Measurements from ENCODE around the gene TRAPPC3.

The TRAPPC3 gene

DNA sequence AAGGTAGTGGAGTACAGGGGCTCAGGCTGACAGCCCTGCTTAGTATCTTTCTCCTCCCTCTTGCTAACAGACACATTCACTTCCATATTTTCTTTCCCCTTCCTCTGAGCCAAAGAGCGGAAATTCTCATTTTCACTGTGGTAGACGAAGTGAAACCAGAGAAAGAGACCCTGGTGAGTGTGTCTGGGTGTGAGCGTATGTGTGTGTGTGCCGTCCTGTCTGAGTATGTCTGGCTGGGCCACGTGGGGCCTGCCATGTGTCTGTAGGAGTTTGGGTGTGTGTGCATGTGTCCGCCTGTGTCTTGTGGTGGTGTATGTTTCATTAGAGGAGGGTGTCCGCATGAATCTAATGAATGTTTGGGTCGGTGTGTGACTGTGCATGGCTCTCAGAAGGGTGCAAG lies 25.9 kb downstream of the TRAPPC3 start:
- H3K36me3 ChIP-seq (replicated peaks; ENCODE audit: low read depth, low read length) = no peaks in the 10 kb centered on the region
- peak overlapping the region; percentile 67 for H3K4me3 ChIP-seq (ENCODE audit: low read length)
- H3K4me2 ChIP-seq (ENCODE audit: low read length) = peak overlapping the region; percentile 95
- no peaks in the 10 kb centered on the region for H3K9me3 ChIP-seq (ENCODE audit: insufficient read depth, low read length)
- peak overlapping the region; percentile 76 for H2AFZ ChIP-seq (ENCODE audit: low read depth, low read length)
- peak overlapping the region; percentile 76 for H3K27ac ChIP-seq (ENCODE audit: low read length)
- TF ChIP-seq, protein P1, sequence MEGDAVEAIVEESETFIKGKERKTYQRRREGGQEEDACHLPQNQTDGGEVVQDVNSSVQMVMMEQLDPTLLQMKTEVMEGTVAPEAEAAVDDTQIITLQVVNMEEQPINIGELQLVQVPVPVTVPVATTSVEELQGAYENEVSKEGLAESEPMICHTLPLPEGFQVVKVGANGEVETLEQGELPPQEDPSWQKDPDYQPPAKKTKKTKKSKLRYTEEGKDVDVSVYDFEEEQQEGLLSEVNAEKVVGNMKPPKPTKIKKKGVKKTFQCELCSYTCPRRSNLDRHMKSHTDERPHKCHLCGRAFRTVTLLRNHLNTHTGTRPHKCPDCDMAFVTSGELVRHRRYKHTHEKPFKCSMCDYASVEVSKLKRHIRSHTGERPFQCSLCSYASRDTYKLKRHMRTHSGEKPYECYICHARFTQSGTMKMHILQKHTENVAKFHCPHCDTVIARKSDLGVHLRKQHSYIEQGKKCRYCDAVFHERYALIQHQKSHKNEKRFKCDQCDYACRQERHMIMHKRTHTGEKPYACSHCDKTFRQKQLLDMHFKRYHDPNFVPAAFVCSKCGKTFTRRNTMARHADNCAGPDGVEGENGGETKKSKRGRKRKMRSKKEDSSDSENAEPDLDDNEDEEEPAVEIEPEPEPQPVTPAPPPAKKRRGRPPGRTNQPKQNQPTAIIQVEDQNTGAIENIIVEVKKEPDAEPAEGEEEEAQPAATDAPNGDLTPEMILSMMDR (IDR thresholded peaks at IDR 0.05; ENCODE audit: low read depth, low read length) = no peak
- no peak for TF ChIP-seq EZH2phosphoT487 (IDR thresholded peaks at IDR 0.05; ENCODE audit: low read depth)
- H3K27me3 ChIP-seq (ENCODE audit: low read depth, low read length) = no peaks in the 10 kb centered on the region
- H4K20me1 ChIP-seq (ENCODE audit: insufficient read depth, low read length) = no peaks in the 10 kb centered on the region
- peaks cover 21% of the 10 kb centered on the region for H3K4me1 ChIP-seq (ENCODE audit: low read length)
- no peaks in the 10 kb centered on the region for H3K79me2 ChIP-seq (ENCODE audit: low read length)
- peak overlapping the region; percentile 71 for H3K9ac ChIP-seq (ENCODE audit: low read length)

DNA sequence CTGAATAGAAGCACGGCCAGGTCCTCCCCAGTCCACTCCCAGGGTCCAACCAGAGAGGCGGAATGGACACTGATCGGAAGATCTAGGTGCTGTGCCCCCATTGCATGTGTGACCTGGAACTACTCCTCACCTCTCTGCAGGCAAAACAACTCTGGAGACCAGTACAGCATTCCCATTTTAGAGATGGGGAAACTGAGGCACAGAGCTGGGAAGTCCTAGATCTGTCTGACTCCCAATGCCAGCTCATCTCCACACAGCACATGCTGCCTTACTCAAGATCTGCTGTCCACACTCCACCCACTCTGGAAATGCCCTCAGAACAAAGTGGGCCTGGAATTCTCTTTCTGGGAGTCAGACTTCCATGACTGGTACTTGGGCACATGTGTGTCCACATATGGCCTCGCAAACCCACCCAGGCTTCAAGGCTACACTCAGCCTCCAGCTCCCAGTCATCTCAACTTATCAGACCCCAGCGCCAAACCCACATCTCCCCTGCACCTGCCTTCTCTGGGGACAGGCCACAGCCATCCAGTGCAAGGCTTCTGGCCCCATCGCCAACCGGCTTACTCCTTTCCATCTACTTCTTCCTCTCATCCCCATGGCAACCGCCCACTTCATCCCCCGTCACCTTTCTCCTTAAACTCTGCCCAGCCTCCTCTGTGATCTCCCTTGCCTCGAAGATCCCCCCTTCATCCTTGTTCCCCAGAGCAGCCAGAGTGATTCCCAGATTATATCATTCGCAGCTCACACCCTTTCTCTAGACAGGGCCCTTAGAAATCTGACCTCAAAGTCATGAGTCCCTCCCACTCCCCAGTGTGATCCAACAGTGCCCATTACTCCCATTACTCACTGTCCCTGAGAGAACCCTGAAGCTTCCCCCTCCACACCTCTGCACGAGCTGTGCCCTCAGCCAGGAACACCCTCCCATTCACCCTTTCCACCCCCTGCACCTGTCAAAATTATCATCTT lies 26.9 kb downstream of the TRAPPC3 start:
- H4K20me1 ChIP-seq (ENCODE audit: insufficient read depth, low read length) = no peaks in the 10 kb centered on the region
- H3K27me3 ChIP-seq (ENCODE audit: low read depth, low read length) = no peaks in the 10 kb centered on the region
- peak overlapping the region; percentile 76 for H2AFZ ChIP-seq (ENCODE audit: low read depth, low read length)
- no peaks in the 10 kb centered on the region for H3K9me3 ChIP-seq (ENCODE audit: insufficient read depth, low read length)
- H3K4me2 ChIP-seq (ENCODE audit: low read length) = peak overlapping the region; percentile 95
- peak overlapping the region; percentile 76 for H3K27ac ChIP-seq (ENCODE audit: low read length)
- TF ChIP-seq, protein P1 (IDR thresholded peaks at IDR 0.05; ENCODE audit: low read depth, low read length) = no peak
- no peak for TF ChIP-seq EZH2phosphoT487 (IDR thresholded peaks at IDR 0.05; ENCODE audit: low read depth)
- peak overlapping the region; percentile 71 for H3K9ac ChIP-seq (ENCODE audit: low read length)
- H3K36me3 ChIP-seq (replicated peaks; ENCODE audit: low read depth, low read length) = no peaks in the 10 kb centered on the region
- H3K4me1 ChIP-seq (ENCODE audit: low read length) = peaks cover 21% of the 10 kb centered on the region
- H3K4me3 ChIP-seq (ENCODE audit: low read length) = peak overlapping the region; percentile 67
- H3K79me2 ChIP-seq (ENCODE audit: low read length) = no peaks in the 10 kb centered on the region

DNA sequence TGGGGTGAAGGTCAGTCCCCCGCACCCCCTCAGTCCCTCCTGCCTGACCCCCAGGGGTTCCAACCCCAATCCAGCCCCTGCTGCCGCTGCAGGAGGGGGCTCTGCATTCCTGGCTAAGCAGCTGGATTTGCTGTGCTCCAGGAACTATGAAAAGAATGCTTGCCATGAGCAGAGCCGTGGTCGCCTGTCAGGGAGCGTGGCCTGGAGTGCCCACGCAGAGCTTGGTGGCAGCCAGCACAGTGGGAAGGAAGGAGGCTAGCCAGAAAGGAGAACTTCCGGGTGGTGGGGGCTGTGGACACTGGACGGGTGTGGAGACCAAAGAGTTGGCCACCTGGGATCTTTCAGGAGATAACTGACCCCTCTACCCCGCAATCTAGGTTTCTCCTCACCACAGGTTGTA lies 29.8 kb downstream of the TRAPPC3 start:
- TF ChIP-seq, protein P1 (IDR thresholded peaks at IDR 0.05; ENCODE audit: low read depth, low read length) = no peak
- TF ChIP-seq EZH2phosphoT487 (IDR thresholded peaks at IDR 0.05; ENCODE audit: low read depth) = no peak
- Histone ChIP-seq H3K27ac (ENCODE audit: low read length) (no peak overlapping the region), H3K79me2 (ENCODE audit: low read length) (no peaks in the 10 kb centered on the region), H3K4me3 (ENCODE audit: low read length) (no peak overlapping the region), H3K4me2 (ENCODE audit: low read length) (no peak overlapping the region), H4K20me1 (ENCODE audit: insufficient read depth, low read length) (no peaks in the 10 kb centered on the region), H3K27me3 (ENCODE audit: low read depth, low read length) (no peaks in the 10 kb centered on the region), H3K9me3 (ENCODE audit: insufficient read depth, low read length) (no peaks in the 10 kb centered on the region), H2AFZ (ENCODE audit: low read depth, low read length) (no peak overlapping the region), H3K4me1 (ENCODE audit: low read length) (peaks cover 30% of the 10 kb centered on the region), H3K9ac (ENCODE audit: low read length) (no peak overlapping the region), H3K36me3 (replicated peaks; ENCODE audit: low read depth, low read length) (no peaks in the 10 kb centered on the region)

DNA sequence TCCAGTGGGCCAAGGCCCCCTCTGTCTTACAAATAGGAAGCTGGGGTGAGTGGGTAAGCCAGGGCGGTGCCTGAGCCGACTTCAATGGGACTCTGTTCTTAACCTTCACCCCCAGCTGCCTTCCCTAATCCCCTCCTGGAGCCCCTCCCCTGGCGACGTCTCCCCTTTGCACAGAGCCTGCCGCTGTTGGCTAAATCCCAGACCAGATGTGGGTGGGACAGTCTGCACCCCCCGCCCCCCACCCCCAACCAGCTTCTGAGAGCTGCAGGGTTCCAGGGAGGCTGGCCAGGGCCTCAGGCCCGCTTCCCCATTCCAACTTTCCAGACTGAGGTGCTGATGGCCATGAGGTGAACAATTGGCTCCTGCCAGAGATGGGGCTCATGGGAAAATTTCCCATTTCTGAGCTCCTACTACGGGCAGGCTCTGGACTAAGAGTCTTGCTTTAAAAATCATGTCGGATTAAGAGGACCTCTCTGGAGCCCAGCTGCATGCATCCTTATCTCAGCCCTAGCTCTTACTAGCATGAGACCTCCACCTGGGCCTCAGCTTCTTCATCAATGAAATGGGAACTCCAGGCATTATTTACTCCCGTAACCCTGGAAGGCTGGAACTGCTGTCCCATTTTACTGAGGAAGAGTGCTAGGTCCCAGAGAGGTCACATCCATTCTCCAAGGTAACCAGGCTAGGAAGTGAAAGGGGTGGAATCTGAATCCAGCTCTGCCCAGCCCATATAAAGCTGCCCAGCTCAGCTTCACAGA lies 30.7 kb downstream of the TRAPPC3 start:
- H2AFZ ChIP-seq (ENCODE audit: low read depth, low read length) = no peak overlapping the region
- no peak overlapping the region for H3K4me3 ChIP-seq (ENCODE audit: low read length)
- H3K9ac ChIP-seq (ENCODE audit: low read length) = no peak overlapping the region
- no peaks in the 10 kb centered on the region for H4K20me1 ChIP-seq (ENCODE audit: insufficient read depth, low read length)
- H3K9me3 ChIP-seq (ENCODE audit: insufficient read depth, low read length) = no peaks in the 10 kb centered on the region
- no peaks in the 10 kb centered on the region for H3K27me3 ChIP-seq (ENCODE audit: low read depth, low read length)
- no peaks in the 10 kb centered on the region for H3K36me3 ChIP-seq (replicated peaks; ENCODE audit: low read depth, low read length)
- TF ChIP-seq, protein P1 (IDR thresholded peaks at IDR 0.05; ENCODE audit: low read depth, low read length) = no peak
- TF ChIP-seq EZH2phosphoT487 (IDR thresholded peaks at IDR 0.05; ENCODE audit: low read depth) = no peak
- peaks cover 25% of the 10 kb centered on the region for H3K4me1 ChIP-seq (ENCODE audit: low read length)
- H3K27ac ChIP-seq (ENCODE audit: low read length) = no peak overlapping the region
- H3K79me2 ChIP-seq (ENCODE audit: low read length) = no peaks in the 10 kb centered on the region
- no peak overlapping the region for H3K4me2 ChIP-seq (ENCODE audit: low read length)

All from OCI-LY3 (cell line).